IPS-NIHi7 (cell line): ENCODE measurements around the gene RTRAF.

Experiments
- DNase-seq: peaks from one replicate; pipeline ENCODE4 v3.0.0; 2012; ENCODE audit warnings: mixed read lengths; ENCODE audit errors: extremely low spot score

RTRAF gene

DNA sequence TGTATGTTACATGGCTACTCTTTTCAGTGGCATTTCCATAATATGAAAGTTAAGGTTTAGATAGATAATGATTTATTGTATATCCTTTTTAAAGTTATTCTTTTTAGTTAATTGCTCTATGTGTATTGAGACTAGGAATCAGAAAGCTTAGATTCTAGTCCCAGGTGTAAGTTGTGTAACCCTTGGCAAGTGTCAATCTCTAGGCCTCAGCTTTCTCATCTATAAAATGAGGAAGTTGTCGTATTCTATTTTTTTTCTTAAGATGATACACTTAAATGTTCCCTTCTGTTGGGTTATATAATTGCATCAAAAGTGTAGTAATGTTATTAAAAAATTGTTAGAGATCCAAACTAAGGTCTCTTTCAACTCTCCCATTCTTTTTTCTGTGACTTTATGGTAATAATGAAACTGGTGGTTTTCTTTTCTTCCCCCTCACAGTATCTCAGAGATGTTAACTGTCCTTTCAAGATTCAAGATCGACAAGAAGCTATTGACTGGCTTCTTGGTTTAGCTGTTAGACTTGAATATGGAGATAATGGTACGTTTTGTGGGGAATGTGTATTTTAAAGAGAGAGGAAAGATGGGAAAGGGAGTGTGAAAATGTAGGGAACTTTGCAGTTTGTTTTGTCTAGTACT is 4.1 kb downstream of the RTRAF start:
- no peak for DNase-seq

- DNase-seq: no peak
Observed at GRCh38 chr14:51996148-51996746, 6.9 kb downstream of the RTRAF start.

- DNase-seq: no peak
Observed at GRCh38 chr14:51998348-51998747, 9.0 kb downstream of the RTRAF start.

GRCh38 chr14:51999084-51999483 is 9.7 kb downstream of the RTRAF start:
- DNase-seq: no peak

GRCh38 chr14:52000019-52000582 is 10.8 kb downstream of the RTRAF start:
- no peak for DNase-seq

GRCh38 chr14:52000696-52001095 is 11.3 kb downstream of the RTRAF start:
- no peak for DNase-seq

- DNase-seq: no peak
Observed at GRCh38 chr14:52002542-52002941, 13.2 kb downstream of the RTRAF start.

DNA sequence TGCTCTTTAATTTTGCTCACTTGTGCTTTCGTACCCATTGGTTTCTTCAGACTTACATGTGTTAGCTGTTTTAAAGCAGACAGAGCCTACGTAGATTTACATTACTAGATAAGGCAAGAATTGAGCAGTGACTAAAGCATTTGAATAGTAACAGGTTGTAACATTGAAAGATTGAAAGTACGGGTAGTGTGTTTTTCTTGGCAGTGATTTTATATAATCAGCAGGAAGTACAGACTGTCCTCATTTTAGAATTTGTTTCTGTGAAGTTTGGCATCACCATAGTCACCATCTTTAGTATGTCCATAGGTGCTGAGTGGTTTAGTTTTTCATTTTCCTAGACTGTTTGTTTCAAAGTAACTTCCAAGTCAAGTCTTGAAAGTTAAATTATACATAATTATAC is 14.0 kb downstream of the RTRAF start:
- DNase-seq: no peak

DNA sequence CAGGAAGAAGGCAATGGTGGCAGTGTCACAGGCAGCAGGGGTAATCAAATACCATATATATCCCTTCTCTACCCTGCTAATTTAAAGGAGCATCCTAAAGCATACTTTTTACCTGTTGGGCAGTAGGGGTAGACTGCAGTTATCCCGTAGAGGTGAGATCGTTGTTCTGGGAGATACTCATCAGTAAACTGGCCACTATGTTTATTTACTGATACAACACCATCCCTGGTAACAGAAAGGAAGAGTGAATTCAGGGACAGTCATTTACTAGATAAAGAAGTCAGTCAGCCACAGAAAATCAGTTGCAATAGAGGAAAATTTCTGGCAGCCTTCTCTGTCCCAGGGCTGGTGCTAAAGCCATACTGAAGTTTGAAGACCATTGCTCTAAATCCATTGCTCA is 16.3 kb downstream of the RTRAF start:
- no peak for DNase-seq

DNA sequence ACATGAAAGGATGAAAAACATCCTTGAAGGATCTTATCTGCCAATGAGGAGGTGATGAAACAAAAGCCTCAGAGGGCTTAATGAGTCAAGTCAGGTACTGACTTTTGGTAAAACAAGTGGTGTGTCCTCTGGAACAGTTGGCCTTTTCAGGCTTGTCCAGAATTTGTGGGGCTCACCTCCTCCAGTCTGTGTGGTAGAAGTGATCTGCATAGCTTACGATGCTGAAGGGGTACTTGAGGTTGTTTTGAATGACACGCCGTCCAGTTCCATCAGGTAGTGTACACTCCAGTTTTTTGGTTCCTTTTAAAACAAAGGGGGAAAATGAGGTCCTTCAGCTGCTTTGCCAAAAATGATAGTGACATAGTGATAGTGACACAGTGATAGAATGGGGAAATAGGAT is 17.0 kb downstream of the RTRAF start:
- DNase-seq: no peak

DNA sequence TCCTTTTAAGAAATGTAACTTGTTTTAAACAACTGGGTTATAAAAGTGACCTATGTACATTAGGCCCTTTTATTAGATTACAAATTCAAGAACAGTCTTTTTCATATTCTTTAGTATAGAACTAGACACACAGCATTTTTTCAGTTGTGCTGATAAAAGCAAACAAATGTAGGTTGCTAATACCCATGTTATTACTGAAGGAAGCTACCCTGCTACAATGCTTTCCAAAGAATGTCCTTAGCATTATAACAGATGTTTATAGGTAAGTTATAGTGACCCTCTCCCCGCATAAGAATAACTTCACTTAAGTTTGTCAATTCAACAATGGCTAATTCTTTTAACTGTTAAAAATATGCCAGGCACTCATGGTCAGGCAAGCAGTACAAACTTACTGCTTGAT is 17.9 kb downstream of the RTRAF start:
- DNase-seq: no peak

DNA sequence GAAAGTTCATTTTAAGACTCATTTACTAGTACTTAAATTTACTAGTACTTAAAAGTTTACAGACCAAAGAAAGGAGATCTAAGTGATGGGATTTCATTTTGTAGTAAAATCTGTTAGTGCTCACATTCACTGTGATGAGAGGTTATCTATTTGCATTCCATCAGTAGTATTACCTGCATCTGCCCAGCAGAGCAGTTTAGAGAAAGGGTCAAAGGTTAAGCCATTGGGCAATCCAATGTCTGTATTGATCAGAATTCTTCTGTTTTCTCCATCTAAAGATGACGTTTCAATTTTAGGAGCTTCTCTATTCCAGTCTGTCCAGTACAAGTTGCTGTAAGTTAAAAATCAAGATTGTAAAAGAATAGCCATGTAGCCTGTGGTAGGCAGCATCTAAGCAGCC is 18.3 kb downstream of the RTRAF start:
- no peak for DNase-seq

DNA sequence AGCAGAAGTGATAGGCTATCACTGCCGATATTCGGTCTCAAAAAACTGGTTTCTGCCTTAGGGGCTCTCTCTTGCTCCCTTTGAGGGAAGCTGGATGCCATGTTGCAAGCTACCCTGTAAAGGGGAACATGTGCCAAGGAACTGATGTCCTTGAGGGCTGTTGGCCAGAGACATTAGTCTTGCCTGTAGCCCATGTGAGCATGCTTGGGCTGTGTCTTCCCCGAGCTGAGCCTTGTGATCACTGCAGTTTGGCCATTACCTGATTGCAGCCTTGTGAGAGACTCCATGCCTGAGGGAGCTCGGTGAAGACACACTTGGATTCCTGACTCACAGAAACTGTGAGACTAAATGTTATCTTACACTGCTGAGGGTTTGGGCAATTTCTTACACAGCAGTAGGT is 18.8 kb downstream of the RTRAF start:
- DNase-seq: no peak

DNA sequence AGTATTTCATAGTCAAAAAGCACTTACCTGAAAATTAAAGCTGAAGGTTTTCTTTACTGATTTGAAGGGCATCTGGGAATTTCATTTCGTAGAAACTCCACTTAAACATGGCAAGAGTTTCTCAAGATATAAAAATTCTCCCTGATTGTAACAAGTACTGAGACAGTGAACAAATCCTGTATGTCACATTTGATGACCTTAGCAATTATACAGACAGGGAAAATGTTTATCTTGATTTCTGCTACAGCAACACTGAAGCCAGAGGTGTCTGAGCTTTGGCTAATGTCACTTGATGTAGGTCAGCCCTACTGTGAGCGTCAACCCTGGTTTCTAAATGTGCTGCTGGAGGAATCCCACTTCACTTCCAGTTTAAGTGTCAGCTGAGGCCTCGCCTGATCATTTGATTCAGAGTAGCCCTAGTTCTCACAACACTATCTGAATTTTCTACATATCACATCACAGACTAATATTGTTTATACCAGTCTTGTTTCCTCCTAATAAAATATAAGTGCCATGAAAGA is 20.9 kb downstream of the RTRAF start:
- DNase-seq: no peak

DNA sequence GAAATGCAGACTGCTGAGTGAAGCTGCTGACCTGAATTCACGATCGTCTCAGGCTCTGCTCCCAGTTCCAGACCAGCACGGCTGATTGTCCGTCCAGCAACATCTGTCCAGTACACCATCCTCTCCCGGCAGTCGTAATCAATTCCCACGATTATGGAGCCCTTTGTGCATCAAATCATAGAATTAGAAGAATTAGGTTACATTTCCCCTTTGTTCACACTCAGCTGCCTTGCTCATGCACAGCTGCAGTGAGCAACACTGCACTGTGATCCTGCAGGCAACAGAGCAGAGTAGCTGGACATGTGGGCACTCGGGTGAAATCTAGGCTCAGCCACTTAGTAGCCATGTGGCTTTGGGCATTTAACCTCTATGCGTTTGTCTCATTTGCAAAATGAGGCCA is 22.2 kb downstream of the RTRAF start:
- no peak for DNase-seq

- DNase-seq: no peak
Observed at GRCh38 chr14:52012635-52013034, 23.3 kb downstream of the RTRAF start.

DNA sequence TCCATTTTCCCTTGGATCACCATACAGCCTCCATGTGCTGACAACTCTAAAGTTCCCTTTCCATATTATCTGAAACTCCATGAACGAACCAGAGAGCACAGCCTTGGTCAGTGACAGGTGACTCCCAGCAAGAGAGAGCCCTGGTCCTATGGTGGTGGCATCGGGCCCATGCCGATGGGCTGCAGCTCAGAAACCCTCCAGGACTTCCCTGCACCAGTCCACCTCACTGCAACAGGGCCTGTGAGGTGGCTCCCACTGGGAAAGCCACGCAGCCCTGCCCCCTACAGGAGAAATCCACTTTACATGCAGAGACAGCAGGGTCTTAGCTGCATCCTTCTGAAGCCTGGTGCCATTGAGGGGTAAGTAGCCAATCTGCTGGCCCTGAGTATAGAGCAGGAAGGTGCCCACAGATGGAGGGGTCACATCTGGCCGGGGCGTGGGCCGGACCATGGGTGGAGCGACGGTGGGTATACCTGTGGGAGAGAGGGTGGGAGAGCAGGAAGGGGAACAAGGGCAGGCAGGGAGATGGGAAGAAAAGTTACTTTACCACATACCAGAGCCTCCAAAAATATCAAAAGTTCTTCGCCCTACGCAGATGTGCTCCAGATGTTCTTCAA is 24.7 kb downstream of the RTRAF start:
- DNase-seq: peak; percentile 57

- no peak for DNase-seq
Observed at GRCh38 chr14:52014601-52015267, 25.4 kb downstream of the RTRAF start.

DNA sequence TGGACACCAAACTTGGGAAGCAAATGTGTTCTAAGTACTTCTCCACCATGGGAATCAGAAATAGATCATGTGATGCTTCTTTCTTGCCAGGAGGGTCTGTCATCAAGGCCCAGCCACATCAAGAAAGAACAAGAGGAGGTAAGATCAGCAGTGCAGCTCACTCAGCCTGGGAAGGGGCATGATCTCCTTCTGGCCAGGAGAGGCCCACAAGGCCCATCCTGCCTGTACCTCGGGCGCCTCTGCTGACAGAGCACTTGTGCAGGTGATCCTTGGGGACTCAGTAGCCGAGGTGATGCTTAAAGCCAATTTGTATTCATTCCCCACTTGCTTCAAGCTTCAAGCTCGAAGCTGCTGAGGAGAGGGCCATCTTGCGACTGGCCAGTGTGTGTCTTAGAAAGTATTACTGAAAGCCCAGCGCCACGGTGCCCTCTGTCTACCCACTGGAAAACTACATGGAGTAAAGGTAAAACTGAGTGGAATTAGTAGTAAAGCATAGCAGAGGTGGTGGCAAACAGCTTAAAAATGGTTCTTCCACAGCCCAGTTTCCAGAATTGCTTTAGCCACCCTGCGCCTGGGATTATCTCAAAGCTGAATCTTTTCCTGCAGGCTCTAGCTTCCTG is 26.2 kb downstream of the RTRAF start:
- DNase-seq: peak; percentile 52

- DNase-seq: no peak
Observed at GRCh38 chr14:52018252-52018651, 28.9 kb downstream of the RTRAF start.

GRCh38 chr14:52018970-52019369 is 29.6 kb downstream of the RTRAF start:
- DNase-seq: no peak

DNA sequence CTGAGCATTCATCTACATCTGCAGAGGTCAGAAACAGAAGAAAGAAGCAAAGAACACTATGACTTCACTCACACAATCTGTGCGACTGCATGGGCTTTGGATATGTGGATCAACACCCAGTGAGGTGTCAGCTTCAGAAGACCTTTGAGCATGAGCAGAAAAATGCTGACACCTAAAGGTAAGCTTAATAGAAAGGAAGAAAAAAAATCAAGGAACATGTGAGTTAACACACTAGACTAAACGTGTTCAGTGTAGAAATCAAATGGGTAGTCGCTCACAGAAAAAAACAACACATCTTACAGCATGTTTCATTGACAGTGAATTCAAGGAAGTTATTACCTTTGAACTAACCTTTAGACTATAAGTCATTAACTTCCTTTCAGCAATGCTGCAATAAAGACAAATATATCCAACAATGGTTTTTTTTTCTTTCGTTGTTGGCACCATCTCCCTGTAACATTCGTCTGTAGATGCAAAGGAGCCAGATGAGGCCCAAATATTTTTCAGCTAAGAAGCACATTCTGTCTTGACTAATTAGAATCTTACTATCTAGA is 30.9 kb downstream of the RTRAF start:
- no peak for DNase-seq
